K562 (cell line): ENCODE results near the gene RIT1. TPM values are rescaled to one million over a fixed set of nuclear protein-coding genes. Genes with fewer than 3 reads are reported as not detected.

ENCODE experiments used
- CBFA2T2 ChIP-seq: fragments of 450-650 bp; conservative IDR thresholded peaks from 2 replicates; pipeline ENCODE4 v1.6.1; 2017; ENCODE audit warnings: mild to moderate bottlenecking
- CC2D1A ChIP-seq: fragments of 450-650 bp; IDR thresholded peaks from 2 replicates; pipeline ENCODE4 v1.6.1; 2017; ENCODE audit warnings: mild to moderate bottlenecking
- CHD7 ChIP-seq: fragments of 200-600 bp; sonication (generic); IDR thresholded peaks from one replicate; pipeline ENCODE4 v1.6.1; 2012; ENCODE audit warnings: mild to moderate bottlenecking, low read depth, low read length, inconsistent platforms
- E2F6 ChIP-seq, 2 experiments: IDR thresholded peaks; 2 replicates each; pipeline ENCODE4 v1.6.1; 2011; ENCODE audit warnings: borderline replicate concordance in 1 of 2, control low read depth in 1 of 2, low read depth in 1 of 2, low read length in 1 of 2, mild to moderate bottlenecking in 1 of 2, mixed read lengths in 1 of 2, moderate library complexity in 1 of 2; ENCODE audit not compliant: insufficient read depth in 1 of 2, insufficient read length in 1 of 2, poor library complexity in 1 of 2, severe bottlenecking in 1 of 2; ENCODE audit errors: extremely low read depth in 1 of 2
- GATAD2A ChIP-seq: fragments of 450-650 bp; IDR thresholded peaks from 2 replicates; pipeline ENCODE4 v1.6.1; 2017
- HES1 ChIP-seq: fragments of 450-650 bp; IDR thresholded peaks from 2 replicates; pipeline ENCODE4 v1.6.1; 2016; ENCODE audit warnings: low read depth, mild to moderate bottlenecking, moderate library complexity
- HINFP ChIP-seq: fragments of 450-650 bp; conservative IDR thresholded peaks from 2 replicates; pipeline ENCODE4 v1.6.1; 2016; ENCODE audit warnings: missing genetic modification characterization, low read depth, mild to moderate bottlenecking, control low read depth, missing compliant biosample characterization
- ILF3 ChIP-seq: fragments of 450-650 bp; IDR thresholded peaks from 2 replicates; pipeline ENCODE4 v1.6.1; 2018; ENCODE audit warnings: antibody characterized with exemption, mild to moderate bottlenecking, moderate library complexity, borderline replicate concordance
- MIER1 ChIP-seq: fragments of 450-650 bp; IDR thresholded peaks from 2 replicates; pipeline ENCODE4 v1.6.1; 2016; ENCODE audit warnings: antibody characterized with exemption, mild to moderate bottlenecking, low read depth
- NFIC ChIP-seq: fragments of 450-650 bp; IDR thresholded peaks from 2 replicates; pipeline ENCODE4 v1.6.1; 2017; ENCODE audit warnings: mild to moderate bottlenecking, inconsistent platforms
- NONO ChIP-seq, 2 experiments: fragments of 200-400 bp in 1 of 2; fragments of 450-650 bp in 1 of 2; formaldehyde crosslinking in 1 of 2; IDR thresholded peaks; 2 replicates each; pipeline ENCODE4 v1.6.1; 2017; ENCODE audit warnings: low read depth in 2 of 2, mild to moderate bottlenecking in 2 of 2, moderate library complexity in 2 of 2, low read length in 1 of 2
- POLR2AphosphoS2 ChIP-seq: IDR thresholded peaks from 2 replicates; pipeline ENCODE4 v1.6.1; 2012; ENCODE audit warnings: low read length, improper control_type of control experiment
- RNF2 ChIP-seq: sonication (generic); IDR thresholded peaks from 2 replicates; pipeline ENCODE4 v1.6.1; 2016
- SMAD1 ChIP-seq: fragments of 150-350 bp; IDR thresholded peaks from 2 replicates; pipeline ENCODE4 v1.6.1; 2014; ENCODE audit warnings: low read length, low read depth; ENCODE audit not compliant: partially characterized antibody
- ZNF668 ChIP-seq: fragments of 250-450 bp; sonication (Bioruptor Pico); IDR thresholded peaks from 2 replicates; pipeline ENCODE4 v1.8.0; 2022; ENCODE audit warnings: mild to moderate bottlenecking, inconsistent platforms
- polyA plus RNA-seq, 8 experiments: library from polyadenylated mRNA; depleted of rRNA in 4 of 8; stranded (reverse) in 5 of 8; unstranded in 3 of 8; fragments of >200 nt; fragmentation: Nextera tagmentation in 2 of 8; fragmentation: Illumina TruSeq in 1 of 8; extraction: Ambion mirVana in 2 of 8; extraction: Trizol in 1 of 8; gene quantifications; 2 replicates each; pipeline versions ENCODE4 v1.2.1 to v1.2.3, GENCODE V29; 2011 to 2014; ENCODE audit warnings: inconsistent platforms in 1 of 8, missing spikeins in 1 of 8
- total RNA-seq, 7 experiments: library from RNA; depleted of rRNA in 6 of 7; stranded (reverse); fragments of >200 nt in 6 of 7; fragmentation: Illumina TruSeq in 2 of 7; extraction: Trizol in 2 of 7; gene quantifications; 2 replicates each; pipeline versions ENCODE4 v1.2.1 to v1.2.3, GENCODE V29; 2011 to 2021; ENCODE audit warnings: low replicate concordance in 1 of 7

RIT1 gene
- total and polyA plus RNA-seq, 9 of the 15 experiments (the other 6 are each of a cell fraction or from before 2014, with no cell fraction given): 13.5 to 57.6 (median 22.9) TPM

GRCh38 chr1:155938220-155938627, 27.1 kb upstream of the RIT1 start (continued):
- TF ChIP-seq CHD7 (no peak), SMAD1 (no peak), ZNF668 (CRISPR knock-in tag) (no peak), POLR2AphosphoS2 (no peak), HES1 (no peak), ILF3 (no peak), CC2D1A (peak; percentile 87), GATAD2A (no peak), NONO (IDR thresholded peaks at IDR 0.05; ENCODE audit: low read depth in 2 of 2, low read length in 1 of 2) (no peak), NFIC (no peak), MIER1 (no peak), HINFP (tag) (no peak), E2F6 (IDR thresholded peaks at IDR 0.05; ENCODE audit: borderline replicate concordance in 1 of 2, extremely low read depth in 1 of 2, insufficient read depth in 1 of 2, insufficient read length in 1 of 2, low read depth in 1 of 2, low read length in 1 of 2, poor library complexity in 1 of 2, severe bottlenecking in 1 of 2) (no peak), CBFA2T2 (no peak), RNF2 (no peak)
